ENCODE measurements around the gene TCEAL3.

DNA sequence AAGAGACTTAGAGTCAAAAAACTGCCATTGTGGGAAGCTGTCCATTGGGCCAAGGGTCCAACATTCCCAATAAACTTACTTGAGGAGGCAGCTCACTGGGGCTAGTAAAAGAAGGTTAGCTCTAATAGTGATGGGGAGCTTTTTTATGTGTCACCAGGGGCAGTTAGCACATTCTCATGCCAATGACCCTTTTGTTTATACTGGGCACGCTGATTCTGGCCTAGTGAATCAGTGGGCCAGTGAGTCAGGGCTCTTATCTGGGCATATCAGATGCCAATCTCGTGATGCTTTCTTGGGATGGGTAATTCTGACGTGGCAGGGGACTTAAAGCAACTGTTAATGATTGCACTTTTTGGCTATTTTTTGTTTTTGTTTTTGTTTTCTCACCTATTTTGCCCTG is 48.9 kb downstream of the TCEAL3 start:
- TF ChIP-seq CTCF (IDR thresholded peaks at IDR 0.05; ENCODE audit: low read depth, low read length) (no peak), POLR2A (IDR thresholded peaks at IDR 0.05; ENCODE audit: extremely low read depth, insufficient read length) (no peak)

Data from NB4 (cell line).